Activated naive CD4-positive, alpha-beta T cell treated with anti-CD3 and anti-CD28 coated beads, Interleukin-2, amount 50 U/mL, for 24 hours (primary cell): Measurements from ENCODE around the gene ASAP2.

Experiments used
- H3K27ac Mint-ChIP-seq: one replicate; pipeline ENCODE4 v1.8.0; 2021; ENCODE audit warnings: mild to moderate bottlenecking, mixed read lengths
- H3K27me3 Mint-ChIP-seq: one replicate; pipeline ENCODE4 v1.8.0; 2021; ENCODE audit warnings: mixed read lengths
- H3K36me3 Mint-ChIP-seq: one replicate; pipeline ENCODE4 v1.8.0; 2021; ENCODE audit warnings: mixed read lengths
- H3K4me1 Mint-ChIP-seq: one replicate; pipeline ENCODE4 v1.8.0; 2021; ENCODE audit warnings: mixed read lengths
- H3K4me3 Mint-ChIP-seq: one replicate; pipeline ENCODE4 v1.8.0; 2021; ENCODE audit warnings: mild to moderate bottlenecking, mixed read lengths
- H3K9me3 Mint-ChIP-seq: one replicate; pipeline ENCODE4 v1.8.0; 2021; ENCODE audit warnings: mixed read lengths

Gene ASAP2

DNA sequence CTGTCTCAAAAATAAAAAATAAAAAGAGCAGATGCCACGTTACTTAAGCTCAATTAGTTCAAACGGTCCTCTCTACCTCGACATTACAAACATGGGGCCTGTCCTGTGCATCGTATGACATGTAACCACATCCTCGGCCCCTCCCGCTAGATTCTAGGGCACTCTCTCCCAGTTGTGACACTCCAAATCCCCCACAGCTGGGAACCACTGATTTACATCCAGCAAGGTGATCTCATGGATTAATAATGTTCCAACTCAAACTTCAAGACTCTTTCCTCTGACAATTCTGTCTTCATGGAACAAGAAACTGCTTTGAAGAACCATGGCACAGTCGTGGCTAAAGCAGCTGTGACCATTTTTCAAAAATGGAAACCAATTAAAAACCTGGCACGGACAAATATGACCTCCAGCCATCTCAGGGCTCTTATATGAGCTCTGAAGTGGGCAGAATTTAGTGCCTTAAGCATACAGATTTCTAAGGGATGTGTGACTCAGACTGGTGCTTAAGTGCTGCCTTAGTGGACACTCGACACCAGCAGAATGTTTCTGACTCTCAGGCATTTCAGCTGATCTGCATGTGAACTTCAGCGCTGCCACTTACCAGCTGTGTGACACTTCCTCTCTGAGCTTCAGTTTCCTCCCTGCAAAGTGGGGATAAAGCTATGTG lies 31.7 kb upstream of the ASAP2 start:
- H3K27ac Mint-ChIP-seq = no peak overlapping the region
- no peaks in the 10 kb centered on the region for H3K36me3 Mint-ChIP-seq
- no peak overlapping the region for H3K4me3 Mint-ChIP-seq
- no peaks in the 10 kb centered on the region for H3K4me1 Mint-ChIP-seq
- H3K9me3 Mint-ChIP-seq = no peaks in the 10 kb centered on the region
- H3K27me3 Mint-ChIP-seq = peaks cover 11% of the 10 kb centered on the region

- Mint-ChIP-seq H3K36me3 (no peaks in the 10 kb centered on the region), H3K27ac (peak overlapping the region; percentile 32), H3K9me3 (no peaks in the 10 kb centered on the region), H3K4me3 (no peak overlapping the region), H3K4me1 (no peaks in the 10 kb centered on the region), H3K27me3 (peaks cover 20% of the 10 kb centered on the region)
These were observed 28.3 kb upstream of the ASAP2 start for GRCh38 chr2:9178110-9178903.

DNA sequence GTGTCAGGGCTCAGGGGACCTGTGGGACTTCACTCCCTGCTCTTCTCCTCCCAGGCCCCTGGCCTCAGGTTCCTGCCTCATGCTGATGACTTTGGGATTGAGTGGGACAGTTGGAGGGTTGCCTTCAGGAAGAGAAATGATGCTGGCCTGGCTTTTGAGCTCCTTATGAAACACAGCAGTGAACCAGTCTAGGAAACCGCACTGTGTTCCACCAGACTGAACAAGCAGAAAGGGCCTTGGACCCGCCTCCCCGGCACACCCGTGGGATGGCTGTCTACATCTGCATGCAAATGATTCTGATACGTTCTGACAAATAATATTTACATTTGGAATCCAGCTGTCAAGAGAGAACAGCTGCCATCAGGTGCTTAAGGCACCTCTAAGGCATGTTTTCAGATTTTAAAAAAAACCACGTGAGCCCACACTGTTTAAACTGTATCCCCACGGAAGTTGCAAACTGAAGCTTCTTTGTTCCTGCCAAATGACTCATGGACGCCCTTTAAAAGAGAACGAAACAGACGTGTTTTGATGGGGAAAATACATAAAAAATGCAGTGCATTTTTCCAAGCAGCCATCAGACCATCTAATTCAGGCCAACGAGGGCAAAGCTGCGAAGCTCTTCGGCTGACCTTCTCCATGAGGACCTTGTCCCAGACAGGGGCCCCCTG lies 27.6 kb upstream of the ASAP2 start:
- Mint-ChIP-seq H3K27ac (peak overlapping the region; percentile 32), H3K4me1 (no peaks in the 10 kb centered on the region), H3K9me3 (no peaks in the 10 kb centered on the region), H3K27me3 (peaks cover 23% of the 10 kb centered on the region), H3K4me3 (no peak overlapping the region), H3K36me3 (no peaks in the 10 kb centered on the region)

GRCh38 chr2:9179572-9180201 lies 26.9 kb upstream of the ASAP2 start:
- Mint-ChIP-seq H3K4me1 (no peaks in the 10 kb centered on the region), H3K36me3 (no peaks in the 10 kb centered on the region), H3K27ac (no peak overlapping the region), H3K4me3 (no peak overlapping the region), H3K27me3 (peaks cover 24% of the 10 kb centered on the region), H3K9me3 (no peaks in the 10 kb centered on the region)

DNA sequence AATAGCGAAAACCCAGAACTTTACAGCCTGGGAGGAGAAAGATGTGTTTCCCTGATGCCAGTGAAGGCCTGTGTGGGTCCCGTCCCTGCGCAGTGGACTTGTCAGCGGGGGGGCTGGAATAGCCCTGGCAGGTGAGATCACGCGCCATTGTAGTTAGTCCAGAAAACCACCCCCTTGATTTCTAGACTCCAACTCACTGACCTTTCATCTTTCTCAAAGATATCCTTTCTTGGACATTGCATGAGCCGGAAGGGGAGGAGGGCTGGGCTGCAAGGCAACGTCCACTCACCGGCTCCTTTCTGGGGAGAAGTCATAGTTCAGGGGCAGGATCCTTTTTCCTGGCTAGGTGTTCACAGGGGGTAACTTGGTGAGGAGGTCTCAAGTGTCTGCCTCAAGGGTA lies 22.3 kb upstream of the ASAP2 start:
- Mint-ChIP-seq H3K36me3 (no peaks in the 10 kb centered on the region), H3K4me1 (no peaks in the 10 kb centered on the region), H3K4me3 (no peak overlapping the region), H3K27ac (no peak overlapping the region), H3K9me3 (no peaks in the 10 kb centered on the region), H3K27me3 (peaks cover 24% of the 10 kb centered on the region)

- Mint-ChIP-seq H3K9me3 (no peaks in the 10 kb centered on the region), H3K4me3 (no peak overlapping the region), H3K27me3 (peaks cover 11% of the 10 kb centered on the region), H3K27ac (no peak overlapping the region), H3K36me3 (no peaks in the 10 kb centered on the region), H3K4me1 (no peaks in the 10 kb centered on the region)
These were observed 18.9 kb upstream of the ASAP2 start for GRCh38 chr2:9187620-9188214.

DNA sequence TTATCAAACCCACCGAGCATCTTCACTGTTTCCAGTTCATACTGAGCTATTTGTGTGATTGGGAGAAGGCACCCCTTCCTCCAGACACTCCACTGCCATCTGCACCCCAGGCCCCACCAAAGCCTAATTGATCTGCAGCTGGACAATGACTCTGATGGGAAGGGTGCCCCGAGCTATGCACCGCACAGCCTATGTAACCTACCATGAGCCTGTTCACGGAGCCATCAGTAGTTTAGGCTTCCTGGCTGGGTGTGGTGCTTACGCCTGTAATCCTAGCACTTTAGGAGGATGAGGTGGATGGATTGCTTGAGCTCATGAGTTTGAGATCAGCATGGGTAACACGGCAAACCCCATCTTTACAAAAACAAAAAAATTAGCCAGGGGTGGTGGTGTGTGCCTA lies 17.8 kb upstream of the ASAP2 start:
- Mint-ChIP-seq H3K27me3 (peaks cover 4% of the 10 kb centered on the region), H3K27ac (no peak overlapping the region), H3K4me1 (no peaks in the 10 kb centered on the region), H3K9me3 (no peaks in the 10 kb centered on the region), H3K36me3 (no peaks in the 10 kb centered on the region), H3K4me3 (no peak overlapping the region)

GRCh38 chr2:9189901-9190300 lies 16.7 kb upstream of the ASAP2 start:
- Mint-ChIP-seq H3K4me3 (no peak overlapping the region), H3K27ac (no peak overlapping the region), H3K36me3 (no peaks in the 10 kb centered on the region), H3K4me1 (no peaks in the 10 kb centered on the region), H3K9me3 (no peaks in the 10 kb centered on the region), H3K27me3 (peaks cover 2% of the 10 kb centered on the region)

DNA sequence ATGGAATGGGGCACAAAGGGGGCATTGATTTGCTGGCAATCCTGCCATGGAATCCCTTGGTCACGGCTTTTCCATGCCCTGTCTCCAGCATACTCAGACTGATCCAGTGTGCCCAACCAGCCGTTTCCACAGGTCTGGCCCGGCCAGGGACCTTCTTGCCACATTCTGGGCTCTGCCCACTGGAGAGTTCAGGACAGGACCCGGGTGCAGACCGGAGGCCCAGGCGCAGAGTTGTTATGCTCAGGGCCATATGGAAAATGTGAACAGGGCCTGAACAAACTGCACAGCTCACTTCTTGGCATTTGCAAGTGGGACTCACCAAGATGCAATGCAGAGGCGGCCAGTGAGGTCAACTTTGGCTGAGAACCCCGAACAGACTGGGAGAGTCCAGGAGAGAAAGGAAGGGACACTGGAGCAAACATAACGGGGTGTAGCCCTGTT lies 15.6 kb upstream of the ASAP2 start:
- no peaks in the 10 kb centered on the region for H3K9me3 Mint-ChIP-seq
- H3K27me3 Mint-ChIP-seq = no peaks in the 10 kb centered on the region
- no peaks in the 10 kb centered on the region for H3K4me1 Mint-ChIP-seq
- no peak overlapping the region for H3K27ac Mint-ChIP-seq
- H3K36me3 Mint-ChIP-seq = no peaks in the 10 kb centered on the region
- no peak overlapping the region for H3K4me3 Mint-ChIP-seq

DNA sequence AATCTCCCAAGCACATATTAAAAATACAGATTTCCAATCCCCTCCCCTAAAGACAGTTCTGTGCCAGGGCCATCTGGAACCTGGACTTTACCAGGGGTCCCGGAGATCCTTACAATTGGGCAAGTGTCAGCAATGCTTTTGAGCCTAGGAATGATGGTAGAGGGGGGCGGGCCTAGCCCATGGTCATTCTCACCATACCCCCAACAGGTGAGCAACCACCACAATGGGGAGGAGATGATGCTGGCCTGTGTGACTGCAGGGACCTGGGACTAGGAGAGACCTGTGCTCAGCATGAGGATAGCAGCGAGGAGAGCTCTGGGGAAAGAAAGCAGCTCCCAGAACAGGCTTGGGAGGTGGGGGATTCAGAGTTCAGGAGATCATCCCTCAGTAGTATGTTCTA lies 13.9 kb upstream of the ASAP2 start:
- no peaks in the 10 kb centered on the region for H3K9me3 Mint-ChIP-seq
- no peak overlapping the region for H3K4me3 Mint-ChIP-seq
- no peaks in the 10 kb centered on the region for H3K4me1 Mint-ChIP-seq
- no peaks in the 10 kb centered on the region for H3K36me3 Mint-ChIP-seq
- no peak overlapping the region for H3K27ac Mint-ChIP-seq
- H3K27me3 Mint-ChIP-seq = peaks cover 6% of the 10 kb centered on the region

DNA sequence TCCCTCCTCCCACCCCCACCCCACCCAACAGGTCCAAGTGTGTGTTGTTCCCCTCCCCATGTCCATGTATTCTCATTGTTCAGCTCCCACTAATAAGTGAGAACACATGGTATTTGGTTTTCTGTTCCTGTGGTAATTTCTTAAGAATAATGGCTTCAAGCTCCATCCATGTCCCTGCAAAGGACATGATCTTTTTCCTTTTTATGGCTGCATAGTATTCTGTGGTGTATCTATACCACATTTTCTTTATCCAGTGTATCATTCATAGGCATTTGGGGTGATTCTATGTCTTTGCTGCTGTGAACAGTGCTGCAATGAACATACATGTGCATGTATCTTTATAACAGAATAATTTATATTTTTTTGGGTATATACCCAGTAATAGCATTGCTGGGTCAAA lies 12.3 kb upstream of the ASAP2 start:
- H3K4me1 Mint-ChIP-seq = no peaks in the 10 kb centered on the region
- H3K36me3 Mint-ChIP-seq = no peaks in the 10 kb centered on the region
- H3K27ac Mint-ChIP-seq = no peak overlapping the region
- H3K4me3 Mint-ChIP-seq = no peak overlapping the region
- peaks cover 16% of the 10 kb centered on the region for H3K27me3 Mint-ChIP-seq
- no peaks in the 10 kb centered on the region for H3K9me3 Mint-ChIP-seq

DNA sequence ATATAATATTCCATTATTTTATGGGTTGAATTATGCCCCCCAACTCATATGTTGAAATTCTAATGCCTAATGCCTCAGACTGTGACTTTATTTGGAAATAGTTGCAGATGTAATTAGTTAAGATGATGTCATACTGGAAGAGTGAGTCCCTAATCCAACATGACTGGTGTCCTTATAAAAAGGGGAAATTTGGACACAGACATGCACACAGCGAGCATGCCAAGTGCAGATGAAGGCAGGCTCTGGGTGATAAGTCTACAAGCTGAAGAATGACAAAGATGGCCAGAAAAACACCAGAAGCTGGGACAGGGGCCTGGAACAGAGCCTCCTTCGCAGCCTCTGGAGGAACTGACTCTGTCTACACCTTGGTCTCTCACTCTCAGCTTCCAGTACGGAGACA lies 10.0 kb upstream of the ASAP2 start:
- Mint-ChIP-seq H3K27me3 (peaks cover 24% of the 10 kb centered on the region), H3K4me3 (no peak overlapping the region), H3K9me3 (no peaks in the 10 kb centered on the region), H3K36me3 (no peaks in the 10 kb centered on the region), H3K27ac (no peak overlapping the region), H3K4me1 (no peaks in the 10 kb centered on the region)

DNA sequence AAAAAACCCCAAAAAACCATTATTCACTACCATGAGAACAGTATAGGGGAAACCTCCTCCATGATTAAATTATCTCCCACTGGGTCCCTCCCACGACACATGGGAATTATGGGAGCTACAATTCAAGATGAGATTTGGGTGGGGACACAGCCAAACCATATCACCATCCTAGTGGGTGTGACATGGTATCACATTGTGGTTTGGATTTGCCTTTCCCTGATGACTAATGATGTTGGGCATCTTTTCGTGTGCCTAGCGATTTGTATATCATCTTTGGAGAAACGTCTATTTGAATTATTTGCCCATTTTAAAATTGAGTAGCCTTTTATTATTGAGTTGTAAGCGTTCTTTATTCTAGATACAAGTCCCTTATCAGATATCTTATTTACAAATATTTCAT lies 8.7 kb upstream of the ASAP2 start:
- Mint-ChIP-seq H3K36me3 (no peaks in the 10 kb centered on the region), H3K27ac (no peak overlapping the region), H3K9me3 (no peaks in the 10 kb centered on the region), H3K4me3 (no peak overlapping the region), H3K27me3 (peaks cover 24% of the 10 kb centered on the region), H3K4me1 (no peaks in the 10 kb centered on the region)

DNA sequence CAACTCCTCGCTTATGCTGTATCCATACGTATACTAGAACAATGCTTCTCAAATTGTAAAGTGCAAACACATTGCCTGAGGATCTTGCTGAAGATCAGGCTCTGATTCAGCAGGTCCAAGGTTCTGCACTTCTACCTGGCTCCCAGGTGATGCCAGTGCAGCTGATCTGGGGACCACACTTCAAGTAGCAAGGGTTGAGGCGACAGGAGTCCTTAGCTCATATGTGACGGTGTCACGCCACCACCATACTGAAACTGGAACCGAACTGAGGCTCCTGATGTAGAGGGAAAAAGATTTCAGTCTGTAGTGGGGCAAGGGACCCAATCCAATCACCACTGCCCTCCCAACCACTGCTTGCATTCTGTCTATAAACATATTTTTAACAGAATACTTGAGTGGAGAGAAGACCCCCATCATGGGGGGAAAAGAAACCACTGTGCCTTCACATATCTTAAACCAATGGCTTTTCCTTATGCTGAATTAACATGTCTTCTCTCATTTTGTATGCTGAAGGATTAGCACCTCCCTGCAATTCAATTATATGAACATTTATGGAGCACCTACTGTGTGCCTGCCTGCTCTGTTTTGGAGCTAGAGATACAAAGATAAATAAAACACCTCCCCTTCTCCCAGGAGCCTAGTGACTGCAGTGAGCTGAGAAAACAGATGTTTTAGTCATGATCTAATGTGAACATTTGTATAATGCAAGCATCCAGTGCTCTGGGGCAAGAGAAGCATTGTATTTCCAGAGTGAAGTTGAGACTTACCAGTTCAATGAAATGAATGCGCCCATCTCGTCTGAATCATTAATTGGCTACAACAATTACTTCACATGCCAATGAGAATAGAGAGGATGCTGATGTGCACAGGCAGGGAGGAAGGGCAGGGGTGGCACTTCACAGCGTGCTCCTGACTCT lies 6.6 kb upstream of the ASAP2 start:
- Mint-ChIP-seq H3K9me3 (no peaks in the 10 kb centered on the region), H3K4me3 (no peak overlapping the region), H3K4me1 (no peaks in the 10 kb centered on the region), H3K27ac (no peak overlapping the region), H3K36me3 (no peaks in the 10 kb centered on the region), H3K27me3 (peaks cover 33% of the 10 kb centered on the region)

- Mint-ChIP-seq H3K4me3 (no peak overlapping the region), H3K4me1 (no peaks in the 10 kb centered on the region), H3K27ac (no peak overlapping the region), H3K9me3 (no peaks in the 10 kb centered on the region), H3K36me3 (no peaks in the 10 kb centered on the region), H3K27me3 (peaks cover 35% of the 10 kb centered on the region)
These were observed 6.0 kb upstream of the ASAP2 start for GRCh38 chr2:9200633-9201015.
